Inferior parietal cortex (tissue), 1 donor: ENCODE measurements around the gene RNASE12.
"Not testable (repeated sequence)": the region's sequence is repeated elsewhere in the genome, so short reads cannot be mapped to it uniquely, and the experiment has no call there.

Source experiments
- DNase-seq: peaks from one replicate; pipeline ENCODE4 v3.0.0-alpha.2; 2016; ENCODE audit errors: extremely low spot score

RNASE12 gene

GRCh38 chr14:20583142-20583541 lies 8.0 kb downstream of the RNASE12 start:
- no peak for DNase-seq

DNA sequence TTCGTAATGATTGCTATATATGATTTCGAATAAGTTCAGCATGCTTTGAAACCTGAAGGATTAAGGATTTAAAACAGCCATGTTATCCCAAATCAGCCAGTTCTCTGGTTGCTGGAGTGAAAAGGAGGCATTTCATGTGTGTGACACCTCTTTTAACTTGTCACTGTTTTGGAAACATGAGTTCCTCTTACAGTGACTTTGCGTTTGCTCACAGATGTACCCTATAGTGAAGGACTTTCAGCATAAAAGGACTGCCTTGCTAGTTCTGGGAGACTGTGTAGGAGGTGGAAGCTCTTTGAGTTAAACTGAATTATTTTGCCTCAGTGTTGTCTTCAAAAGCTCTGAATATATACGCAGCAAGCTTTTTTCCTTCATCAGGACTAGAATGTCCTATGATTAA lies 10.9 kb downstream of the RNASE12 start:
- peak; percentile 2 for DNase-seq

- DNase-seq, result no peak
Measured at GRCh38 chr14:20578784-20579502, 12.2 kb downstream of the RNASE12 start.

GRCh38 chr14:20578325-20578724 lies 12.9 kb downstream of the RNASE12 start:
- no peak for DNase-seq

DNA sequence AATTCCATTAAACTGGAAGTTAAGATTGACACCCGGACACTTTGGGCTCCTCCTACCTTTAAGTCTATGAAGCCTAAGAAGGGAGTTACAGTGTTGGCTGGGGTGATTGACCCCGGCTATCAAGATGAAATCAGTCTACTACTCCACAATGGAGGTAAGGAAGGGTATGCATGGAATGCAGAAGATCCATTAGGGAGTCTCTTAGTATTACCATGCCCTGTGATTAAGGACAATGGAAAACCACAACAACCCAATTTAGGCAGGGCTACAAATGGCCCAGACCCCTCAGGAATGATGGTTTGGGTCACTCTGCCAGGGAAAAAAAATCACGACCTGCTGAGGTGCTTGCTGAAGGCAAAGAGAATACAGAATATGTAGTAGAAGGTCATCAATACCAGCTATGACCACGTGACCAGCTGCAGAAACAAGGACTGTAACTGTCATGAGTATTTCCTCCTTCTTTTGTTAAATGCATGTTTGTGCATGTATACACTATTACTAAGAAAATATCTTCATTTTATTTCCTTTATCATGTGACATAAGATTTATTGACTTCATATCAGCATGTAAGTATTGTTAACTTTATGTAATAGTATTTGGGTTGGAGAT lies 18.7 kb downstream of the RNASE12 start:
- not testable (repeated sequence) for DNase-seq

DNA sequence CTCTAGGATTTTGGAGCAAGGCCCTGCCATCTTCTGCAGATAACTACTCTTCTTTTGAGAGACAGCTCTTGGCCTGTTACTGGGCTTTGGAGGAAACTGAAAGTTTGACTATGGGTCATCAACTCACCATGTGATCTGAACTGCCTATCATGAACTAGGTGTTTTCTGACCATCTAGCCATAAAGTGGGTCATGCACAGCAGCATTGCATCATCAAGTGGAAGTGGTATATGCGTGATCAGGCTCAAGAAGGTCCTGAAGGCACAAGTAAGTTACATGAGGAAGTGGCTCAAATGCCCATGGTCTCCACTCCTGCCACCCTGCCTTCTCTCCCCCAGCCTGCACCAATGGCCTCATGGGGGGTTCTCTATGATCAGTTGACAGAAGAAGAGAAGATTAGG lies 20.5 kb downstream of the RNASE12 start:
- not testable (repeated sequence) for DNase-seq

GRCh38 chr14:20569865-20570264 lies 21.3 kb downstream of the RNASE12 start:
- not testable (repeated sequence) for DNase-seq

GRCh38 chr14:20569066-20569465 lies 22.1 kb downstream of the RNASE12 start:
- no peak for DNase-seq

GRCh38 chr14:20568393-20568792 lies 22.8 kb downstream of the RNASE12 start:
- DNase-seq, result no peak

DNA sequence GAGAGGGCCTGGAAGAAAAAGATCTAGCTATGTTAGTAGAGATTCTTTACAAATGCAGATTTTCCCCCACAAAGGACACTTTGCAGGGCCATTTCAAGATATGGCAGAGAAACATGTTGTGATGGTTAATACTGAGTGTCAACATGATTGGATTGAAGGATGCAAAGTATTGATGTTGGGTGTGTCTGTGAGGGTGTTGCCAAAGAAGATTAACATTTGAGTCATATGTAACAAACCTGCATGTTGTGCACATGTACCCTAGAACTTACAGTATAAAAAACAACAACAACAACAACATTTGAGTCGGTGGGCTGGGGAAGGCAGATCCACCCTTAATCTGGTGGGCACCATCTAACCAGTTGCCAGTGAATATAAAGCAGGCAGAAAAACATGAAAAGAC lies 24.0 kb downstream of the RNASE12 start:
- DNase-seq, result not testable (repeated sequence)

GRCh38 chr14:20564501-20564997 lies 26.6 kb downstream of the RNASE12 start:
- DNase-seq, result no peak

GRCh38 chr14:20563971-20564370 lies 27.2 kb downstream of the RNASE12 start:
- no peak for DNase-seq

DNA sequence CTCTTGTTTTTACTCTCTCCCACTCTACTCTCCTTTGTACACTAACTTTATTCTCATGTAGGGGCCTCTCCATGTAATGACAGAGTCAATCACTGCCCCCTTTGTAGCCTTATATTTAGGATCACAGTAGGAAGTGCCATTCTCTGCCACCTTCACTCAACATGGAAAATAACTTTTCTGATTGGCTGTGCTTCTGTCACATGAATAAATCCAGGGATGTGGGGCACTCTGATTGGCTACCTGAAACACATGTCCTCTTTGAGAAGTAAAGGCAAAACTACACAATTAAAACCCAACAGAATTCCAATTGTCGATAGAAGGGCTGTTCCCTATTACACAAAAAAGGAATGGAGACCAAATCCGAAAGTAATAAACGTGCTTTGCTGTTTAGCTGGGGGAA lies 30.2 kb downstream of the RNASE12 start, which contains the start of gene RNASE9:
TSS of gene RNASE9 (minus strand) at position 87 of the 400 bp plus-strand sequence.
- DNase-seq, result no peak

- DNase-seq, result no peak
Measured at GRCh38 chr14:20559461-20559904, 31.7 kb downstream of the RNASE12 start.

- DNase-seq, result no peak
Measured at GRCh38 chr14:20557212-20557542, 34.0 kb downstream of the RNASE12 start.

DNA sequence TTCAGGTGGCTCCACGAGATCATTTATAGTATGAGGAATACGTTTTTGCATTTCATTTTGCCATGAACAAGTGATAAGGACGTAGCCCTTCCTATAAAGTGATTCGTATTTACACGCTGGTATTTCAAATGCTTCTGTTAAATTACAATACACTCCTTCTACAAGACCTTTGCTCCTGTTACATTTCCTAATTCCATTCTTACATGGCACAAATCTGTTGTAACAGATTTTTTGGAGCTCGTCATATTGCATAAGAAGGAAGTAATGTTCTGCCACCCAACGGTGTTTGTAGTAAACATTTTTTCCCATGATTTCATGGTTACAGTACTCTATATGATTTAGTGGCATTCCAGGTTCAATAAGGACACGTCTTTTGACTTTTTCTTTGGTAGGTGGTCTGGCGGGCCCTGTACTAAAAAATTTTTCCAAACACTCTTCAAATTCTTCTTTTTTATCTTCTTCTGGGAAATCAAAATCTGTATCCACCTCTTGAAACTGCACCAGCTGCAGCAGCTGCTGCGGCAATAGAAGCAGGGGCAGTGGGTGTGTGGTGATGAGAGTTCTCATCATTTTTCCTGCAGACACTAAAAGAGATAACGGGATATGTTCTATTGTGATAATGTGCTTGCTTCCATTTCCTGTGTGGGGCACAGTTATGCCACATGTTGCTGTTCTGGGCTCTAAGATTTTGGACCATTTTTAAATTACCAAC lies 34.5 kb downstream of the RNASE12 start:
- DNase-seq, result no peak

- DNase-seq, result no peak
Measured at GRCh38 chr14:20555845-20556244, 35.3 kb downstream of the RNASE12 start.

DNA sequence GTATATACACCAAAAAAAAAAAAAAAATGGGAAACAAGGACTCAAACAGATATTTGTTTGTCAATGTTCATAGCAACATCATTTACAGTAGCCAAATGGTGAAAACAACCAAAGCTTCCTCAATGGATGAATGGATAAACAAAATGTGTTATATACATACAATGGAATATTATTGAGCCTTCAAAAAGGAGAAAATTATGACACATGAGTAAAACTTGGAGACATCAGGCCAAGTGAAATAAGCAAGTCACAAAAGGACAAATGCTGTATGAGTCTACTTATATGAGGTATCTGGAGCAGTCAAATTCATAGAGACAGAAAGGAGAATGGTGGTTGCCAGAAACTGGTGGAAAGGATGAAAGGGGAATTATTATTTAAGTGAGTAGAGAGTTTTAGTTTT lies 38.2 kb downstream of the RNASE12 start:
- DNase-seq, result no peak

GRCh38 chr14:20551606-20552005 lies 39.6 kb downstream of the RNASE12 start:
- DNase-seq, result no peak

GRCh38 chr14:20550926-20551325 lies 40.2 kb downstream of the RNASE12 start:
- no peak for DNase-seq

DNA sequence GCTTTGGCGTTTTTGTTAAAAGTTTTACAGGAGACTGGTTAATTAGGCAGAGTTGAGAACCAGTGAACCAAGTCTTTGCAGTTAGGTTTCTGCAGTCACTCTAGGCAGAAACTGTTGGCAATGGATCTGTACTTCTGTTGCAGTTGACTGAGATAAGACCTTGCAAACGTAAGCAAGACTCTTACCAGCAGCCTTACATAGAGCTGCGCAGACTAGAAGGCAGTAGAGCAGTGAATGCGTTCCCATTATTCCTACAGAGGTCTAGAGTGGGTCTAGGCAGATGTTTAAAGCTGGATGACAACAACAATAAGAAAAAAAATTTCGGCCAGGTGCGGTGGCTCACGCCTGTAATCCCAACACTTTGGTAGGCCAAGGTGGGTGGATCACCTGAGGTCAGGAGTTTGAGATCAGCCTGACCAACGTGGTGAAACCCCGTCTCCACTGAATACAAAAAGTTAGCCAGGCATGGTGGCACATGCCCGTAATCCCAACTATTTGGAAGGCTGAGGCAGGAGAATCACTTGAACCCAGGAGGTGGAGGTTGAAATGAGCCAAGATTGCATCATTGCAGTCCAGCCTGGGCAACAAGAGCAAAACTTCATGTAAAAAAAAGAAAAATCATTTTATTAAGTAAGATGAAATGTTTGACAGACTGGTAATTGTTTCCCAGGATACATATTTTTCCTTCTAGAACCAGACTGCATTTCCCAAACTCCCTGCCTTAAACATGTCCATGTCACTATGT lies 42.6 kb downstream of the RNASE12 start:
- DNase-seq, result no peak

DNA sequence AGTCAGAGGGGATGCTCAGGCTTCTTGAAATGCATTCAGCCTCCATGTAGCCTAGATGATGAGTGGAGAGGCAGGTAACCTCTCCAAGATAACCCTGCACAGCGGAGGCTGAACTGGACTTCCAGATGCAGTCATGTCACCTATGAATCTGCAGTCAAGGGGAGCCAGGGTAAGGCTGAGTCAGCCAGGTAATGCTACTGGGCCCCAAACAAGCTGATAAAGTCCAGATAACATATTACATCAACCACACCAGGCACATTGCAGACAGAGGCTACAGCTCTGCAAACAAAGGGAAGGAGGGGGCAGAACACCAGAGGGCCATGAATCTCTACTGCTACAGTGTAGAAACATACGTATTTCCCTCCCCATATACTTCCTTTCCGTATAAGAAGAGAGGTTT lies 44.3 kb downstream of the RNASE12 start:
- DNase-seq, result no peak
